ENCODE results near the gene EN1. TPM values are rescaled to one million over a fixed set of nuclear protein-coding genes. Genes with fewer than 3 reads are reported as not detected.

The EN1 gene
- polyA plus RNA-seq, 3 donors = not detected

- no peak overlapping the region for H3K27ac Mint-ChIP-seq
- peaks cover 89 to 98% of the 10 kb centered on the region in 2 donors for H3K27me3 ChIP-seq (ENCODE audit: control insufficient read depth in 2 of 2, insufficient read depth in 2 of 2, low read length in 2 of 2)
- no peak overlapping the region for H3K27ac ChIP-seq (ENCODE audit: low read depth in 1 of 2, low read length in 2 of 2)
- WGBS (ENCODE audit: insufficient coverage) = 15% methylated on average over 18 of the region's 20 CpGs
- peaks cover 0 to 7% of the 10 kb centered on the region in 2 donors for H3K36me3 Mint-ChIP-seq
- intact Hi-C loops (cut with micrococcal nuclease) = no loop called here
- no peak overlapping the region for H3K4me3 ChIP-seq (replicated peaks in 1 of 3; ENCODE audit: low read depth in 2 of 3, low read length in 3 of 3)
- H4K20me1 ChIP-seq (ENCODE audit: insufficient read depth, low read length) = no peaks in the 10 kb centered on the region
- H3K9ac ChIP-seq (ENCODE audit: insufficient read depth, low read length, poor library complexity, severe bottlenecking) = no peak overlapping the region
- no peak overlapping the region for H2AFZ ChIP-seq (ENCODE audit: insufficient read depth, low read depth, low read length, poor library complexity, severe bottlenecking)
- peaks cover 0 to 64% of the 10 kb centered on the region in 2 donors for H3K9me3 ChIP-seq (replicated peaks in 1 of 2; ENCODE audit: control insufficient read depth in 1 of 2, insufficient read depth in 1 of 2, low read length in 2 of 2)
- H3K9me3 Mint-ChIP-seq = peaks cover 0 to 22% (median 14%) of the 10 kb centered on the region in 7 donors
- no peaks in the 10 kb centered on the region for H3K4me1 ChIP-seq (ENCODE audit: control insufficient read depth in 1 of 2, insufficient read depth in 2 of 2, low read length in 2 of 2)
- no peak for DNase-seq
- peak overlapping the region in 1 of 2 donors; percentile 68 for H3K4me3 Mint-ChIP-seq
- H3K79me2 ChIP-seq (ENCODE audit: insufficient read depth, low read length) = no peaks in the 10 kb centered on the region
- TF ChIP-seq, protein P1, sequence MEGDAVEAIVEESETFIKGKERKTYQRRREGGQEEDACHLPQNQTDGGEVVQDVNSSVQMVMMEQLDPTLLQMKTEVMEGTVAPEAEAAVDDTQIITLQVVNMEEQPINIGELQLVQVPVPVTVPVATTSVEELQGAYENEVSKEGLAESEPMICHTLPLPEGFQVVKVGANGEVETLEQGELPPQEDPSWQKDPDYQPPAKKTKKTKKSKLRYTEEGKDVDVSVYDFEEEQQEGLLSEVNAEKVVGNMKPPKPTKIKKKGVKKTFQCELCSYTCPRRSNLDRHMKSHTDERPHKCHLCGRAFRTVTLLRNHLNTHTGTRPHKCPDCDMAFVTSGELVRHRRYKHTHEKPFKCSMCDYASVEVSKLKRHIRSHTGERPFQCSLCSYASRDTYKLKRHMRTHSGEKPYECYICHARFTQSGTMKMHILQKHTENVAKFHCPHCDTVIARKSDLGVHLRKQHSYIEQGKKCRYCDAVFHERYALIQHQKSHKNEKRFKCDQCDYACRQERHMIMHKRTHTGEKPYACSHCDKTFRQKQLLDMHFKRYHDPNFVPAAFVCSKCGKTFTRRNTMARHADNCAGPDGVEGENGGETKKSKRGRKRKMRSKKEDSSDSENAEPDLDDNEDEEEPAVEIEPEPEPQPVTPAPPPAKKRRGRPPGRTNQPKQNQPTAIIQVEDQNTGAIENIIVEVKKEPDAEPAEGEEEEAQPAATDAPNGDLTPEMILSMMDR (IDR thresholded peaks at IDR 0.05) = no peak
- H3K4me1 Mint-ChIP-seq = peaks cover 20% of the 10 kb centered on the region
- peaks cover 94 to 99% (median 96%) of the 10 kb centered on the region in 3 donors for H3K27me3 Mint-ChIP-seq (ENCODE audit: low read depth in 3 of 3)
- H3K4me2 ChIP-seq (replicated peaks; ENCODE audit: extremely low read depth, low read length, poor library complexity, severe bottlenecking) = no peak overlapping the region
- H3K36me3 ChIP-seq (replicated peaks in 1 of 2; ENCODE audit: control insufficient read depth in 1 of 2, insufficient read depth in 2 of 2, low read length in 2 of 2) = no peaks in the 10 kb centered on the region
Measured at GRCh38 chr2:118841450-118841827, 6.0 kb downstream of the EN1 start.

DNA sequence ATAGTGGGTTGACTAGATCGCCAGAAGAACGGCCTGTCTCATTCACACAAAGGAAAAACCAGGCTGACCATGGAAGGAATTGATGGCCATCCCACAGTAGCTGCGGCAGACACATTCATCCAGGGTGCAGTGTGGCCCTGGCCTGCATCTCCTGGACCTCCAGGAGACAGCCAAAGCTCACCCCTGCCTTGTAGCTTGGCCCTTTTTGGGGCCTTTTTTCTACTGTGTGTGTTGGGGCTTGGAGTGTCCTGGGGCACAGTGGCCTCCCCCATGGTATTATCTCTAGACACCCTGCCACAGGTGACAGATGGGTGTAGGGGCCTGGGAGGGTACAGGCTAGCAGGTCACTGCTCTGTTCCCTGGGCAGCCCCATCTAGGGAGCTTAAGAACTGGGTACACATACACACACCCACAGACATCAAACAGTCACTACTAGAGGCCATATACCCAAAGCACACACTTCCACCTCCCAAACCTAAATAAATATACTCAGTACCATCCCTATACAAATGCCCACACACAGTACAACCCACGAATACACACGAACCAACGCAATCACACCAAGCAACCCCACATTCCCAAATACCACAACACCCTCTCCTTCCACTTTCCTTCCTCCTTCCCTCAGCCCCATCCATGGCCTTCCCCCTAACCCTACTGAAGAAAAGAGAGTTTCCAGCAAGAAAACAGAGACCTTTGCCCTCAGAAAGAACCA is 8.6 kb downstream of the EN1 start:
- intact Hi-C loops (cut with micrococcal nuclease) = no loop called here
- Histone ChIP-seq H3K27me3 (ENCODE audit: control insufficient read depth in 2 of 2, insufficient read depth in 2 of 2, low read length in 2 of 2) (peaks cover 89 to 100% of the 10 kb centered on the region in 2 donors), H3K79me2 (ENCODE audit: insufficient read depth, low read length) (no peaks in the 10 kb centered on the region), H3K4me1 (ENCODE audit: control insufficient read depth in 1 of 2, insufficient read depth in 2 of 2, low read length in 2 of 2) (no peaks in the 10 kb centered on the region), H3K27ac (ENCODE audit: low read depth in 1 of 2, low read length in 2 of 2) (no peak overlapping the region), H4K20me1 (ENCODE audit: insufficient read depth, low read length) (no peaks in the 10 kb centered on the region), H3K4me3 (replicated peaks in 1 of 3; ENCODE audit: low read depth in 2 of 3, low read length in 3 of 3) (no peak overlapping the region), H3K9me3 (replicated peaks in 1 of 2; ENCODE audit: control insufficient read depth in 1 of 2, insufficient read depth in 1 of 2, low read length in 2 of 2) (peaks cover 0 to 55% of the 10 kb centered on the region in 2 donors), H3K4me2 (replicated peaks; ENCODE audit: extremely low read depth, low read length, poor library complexity, severe bottlenecking) (no peak overlapping the region), H2AFZ (ENCODE audit: insufficient read depth, low read depth, low read length, poor library complexity, severe bottlenecking) (no peak overlapping the region), H3K9ac (ENCODE audit: insufficient read depth, low read length, poor library complexity, severe bottlenecking) (no peak overlapping the region), H3K36me3 (replicated peaks in 1 of 2; ENCODE audit: control insufficient read depth in 1 of 2, insufficient read depth in 2 of 2, low read length in 2 of 2) (no peaks in the 10 kb centered on the region)
- 46% methylated on average over 6 of the region's 6 CpGs for WGBS (ENCODE audit: insufficient coverage)
- Mint-ChIP-seq H3K27me3 (ENCODE audit: low read depth in 3 of 3) (peaks cover 95 to 100% (median 98%) of the 10 kb centered on the region in 3 donors), H3K4me3 (peak overlapping the region in 1 of 2 donors; percentile 76), H3K9me3 (peaks cover 0 to 24% (median 15%) of the 10 kb centered on the region in 7 donors), H3K36me3 (peaks cover 0 to 9% of the 10 kb centered on the region in 2 donors), H3K27ac (no peak overlapping the region), H3K4me1 (peaks cover 14% of the 10 kb centered on the region)
- TF ChIP-seq, protein P1 (IDR thresholded peaks at IDR 0.05) = no peak
- DNase-seq = no peak

Measured in CD14-positive monocyte (primary cell).